Measurements from ENCODE around the gene GALNTL6.
"Not testable (repeated sequence)": the region's sequence is repeated elsewhere in the genome, so short reads cannot be mapped to it uniquely, and the experiment has no call there.

The GALNTL6 gene

DNA sequence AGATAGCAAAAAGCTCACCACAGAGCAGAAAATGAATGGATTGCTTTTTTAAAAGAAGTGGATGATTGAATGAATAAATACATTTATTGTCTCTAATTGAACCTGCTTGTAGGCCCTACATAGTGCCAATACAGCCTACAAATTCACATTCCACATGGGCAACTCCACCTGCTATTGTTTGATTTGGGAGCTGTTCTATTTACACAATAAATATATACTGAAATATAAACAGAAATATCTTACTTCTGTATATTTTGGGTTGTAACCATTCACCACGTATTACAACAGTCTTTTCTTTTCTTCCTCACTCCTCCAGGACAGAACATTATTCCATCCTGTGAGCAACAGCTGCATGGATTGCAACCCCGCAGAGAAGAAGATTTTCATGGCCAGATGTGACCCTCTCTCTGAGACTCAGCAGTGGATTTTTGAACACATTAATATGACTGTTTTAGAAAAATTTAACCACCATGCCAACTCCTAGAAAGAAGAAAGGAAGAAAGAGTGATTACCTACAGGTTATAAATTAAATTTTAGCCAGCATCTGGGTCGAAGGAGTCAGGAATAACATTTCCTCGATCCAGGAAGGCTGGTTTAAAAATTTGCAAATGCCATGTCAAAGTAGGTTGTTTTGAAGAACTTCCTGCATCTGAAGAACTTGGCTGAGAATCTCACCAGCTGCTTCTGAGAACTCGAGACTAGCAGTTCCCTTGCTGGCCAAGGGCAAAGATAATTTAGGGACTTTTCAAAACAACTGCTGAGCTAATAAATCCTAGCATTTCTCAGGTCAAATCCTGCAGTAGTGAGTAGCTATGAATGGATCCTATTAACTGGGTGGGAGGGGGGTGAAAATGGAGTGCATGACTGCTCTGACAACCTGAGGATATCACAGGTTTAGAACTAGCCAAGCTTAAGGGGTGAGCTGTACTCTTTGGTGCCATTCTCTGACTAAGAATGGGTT, 1226.7 kb downstream of the GALNTL6 start:
- Mint-ChIP-seq H3K36me3 (ENCODE audit: low read depth) (no peaks in the 10 kb centered on the region), H3K4me3 (no peak overlapping the region), H3K9me3 (no peaks in the 10 kb centered on the region), H3K27ac (no peak overlapping the region), H3K27me3 (no peaks in the 10 kb centered on the region), H3K4me1 (ENCODE audit: low read depth) (peaks cover 5% of the 10 kb centered on the region)
- intact Hi-C loops (cut with micrococcal nuclease): no loop called here

- peaks cover 5% of the 10 kb centered on the region for H3K4me1 Mint-ChIP-seq (ENCODE audit: low read depth)
- intact Hi-C loops (cut with micrococcal nuclease): no loop called here
- H3K9me3 Mint-ChIP-seq: no peaks in the 10 kb centered on the region
- H3K36me3 Mint-ChIP-seq (ENCODE audit: low read depth): no peaks in the 10 kb centered on the region
- H3K27ac Mint-ChIP-seq: no peak overlapping the region
- no peak overlapping the region for H3K4me3 Mint-ChIP-seq
- H3K27me3 Mint-ChIP-seq: no peaks in the 10 kb centered on the region
These were observed 1228.3 kb downstream of the GALNTL6 start for GRCh38 chr4:173041482-173041881.

GRCh38 chr4:173042139-173042538, 1228.9 kb downstream of the GALNTL6 start:
- H3K4me3 Mint-ChIP-seq; H3K36me3 Mint-ChIP-seq (ENCODE audit: low read depth); H3K27me3 Mint-ChIP-seq; H3K27ac Mint-ChIP-seq; H3K9me3 Mint-ChIP-seq; intact Hi-C loops (cut with micrococcal nuclease); H3K4me1 Mint-ChIP-seq (ENCODE audit: low read depth): not testable (repeated sequence)

DNA sequence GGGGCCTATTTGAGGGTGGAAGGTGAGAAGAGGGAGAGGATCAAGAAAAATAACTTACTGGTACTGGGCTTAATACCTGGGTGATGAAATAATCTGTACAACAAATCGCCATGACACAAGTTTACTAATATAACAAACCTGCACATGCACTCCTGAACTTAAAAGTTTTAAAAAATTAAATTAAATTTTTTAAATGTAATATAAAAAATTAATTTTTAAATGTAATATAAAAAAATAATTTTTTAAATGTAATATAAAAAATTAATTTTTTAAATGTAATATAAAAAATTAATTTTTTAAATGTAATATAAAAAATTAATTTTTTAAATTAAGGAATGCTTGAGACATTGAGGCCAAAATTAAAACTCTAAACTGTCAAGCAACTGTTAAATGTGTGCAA, 1231.1 kb downstream of the GALNTL6 start:
- H3K36me3 Mint-ChIP-seq (ENCODE audit: low read depth): no peaks in the 10 kb centered on the region
- no peaks in the 10 kb centered on the region for H3K27me3 Mint-ChIP-seq
- intact Hi-C loops (cut with micrococcal nuclease): no loop called here
- H3K27ac Mint-ChIP-seq: no peak overlapping the region
- H3K4me1 Mint-ChIP-seq (ENCODE audit: low read depth): peaks cover 5% of the 10 kb centered on the region
- no peak overlapping the region for H3K4me3 Mint-ChIP-seq
- H3K9me3 Mint-ChIP-seq: no peaks in the 10 kb centered on the region

DNA sequence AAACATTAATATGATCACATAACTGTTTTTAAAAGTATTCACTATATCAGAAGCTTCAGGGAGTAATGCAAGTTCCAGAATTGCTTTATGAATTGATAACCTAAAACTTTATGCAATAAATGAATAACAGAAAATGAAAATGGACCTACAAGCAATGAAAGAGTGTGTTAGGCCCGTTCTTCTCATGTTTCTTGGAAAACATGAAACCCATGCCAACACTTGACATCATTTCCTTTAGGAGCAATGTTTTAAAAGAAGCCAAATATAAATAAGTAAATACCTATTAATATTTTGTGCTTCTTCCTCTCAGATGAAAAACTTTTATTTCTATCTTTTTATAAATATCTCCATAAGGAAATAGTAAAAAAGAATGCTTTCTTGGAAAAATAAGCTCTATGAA, 1232.4 kb downstream of the GALNTL6 start:
- no peaks in the 10 kb centered on the region for H3K27me3 Mint-ChIP-seq
- no peak overlapping the region for H3K4me3 Mint-ChIP-seq
- intact Hi-C loops (cut with micrococcal nuclease): no loop called here
- H3K9me3 Mint-ChIP-seq: no peaks in the 10 kb centered on the region
- no peak overlapping the region for H3K27ac Mint-ChIP-seq
- H3K4me1 Mint-ChIP-seq (ENCODE audit: low read depth): no peaks in the 10 kb centered on the region
- no peaks in the 10 kb centered on the region for H3K36me3 Mint-ChIP-seq (ENCODE audit: low read depth)

GRCh38 chr4:173046144-173046543, 1232.9 kb downstream of the GALNTL6 start:
- H3K27ac Mint-ChIP-seq: no peak overlapping the region
- intact Hi-C loops (cut with micrococcal nuclease): no loop called here
- no peaks in the 10 kb centered on the region for H3K4me1 Mint-ChIP-seq (ENCODE audit: low read depth)
- no peaks in the 10 kb centered on the region for H3K36me3 Mint-ChIP-seq (ENCODE audit: low read depth)
- no peak overlapping the region for H3K4me3 Mint-ChIP-seq
- no peaks in the 10 kb centered on the region for H3K27me3 Mint-ChIP-seq
- no peaks in the 10 kb centered on the region for H3K9me3 Mint-ChIP-seq

- Mint-ChIP-seq H3K27ac (no peak overlapping the region), H3K36me3 (ENCODE audit: low read depth) (no peaks in the 10 kb centered on the region), H3K4me1 (ENCODE audit: low read depth) (no peaks in the 10 kb centered on the region), H3K4me3 (no peak overlapping the region), H3K27me3 (no peaks in the 10 kb centered on the region), H3K9me3 (no peaks in the 10 kb centered on the region)
- intact Hi-C loops (cut with micrococcal nuclease): no loop called here
These were observed 1233.6 kb downstream of the GALNTL6 start for GRCh38 chr4:173046818-173047217.

DNA sequence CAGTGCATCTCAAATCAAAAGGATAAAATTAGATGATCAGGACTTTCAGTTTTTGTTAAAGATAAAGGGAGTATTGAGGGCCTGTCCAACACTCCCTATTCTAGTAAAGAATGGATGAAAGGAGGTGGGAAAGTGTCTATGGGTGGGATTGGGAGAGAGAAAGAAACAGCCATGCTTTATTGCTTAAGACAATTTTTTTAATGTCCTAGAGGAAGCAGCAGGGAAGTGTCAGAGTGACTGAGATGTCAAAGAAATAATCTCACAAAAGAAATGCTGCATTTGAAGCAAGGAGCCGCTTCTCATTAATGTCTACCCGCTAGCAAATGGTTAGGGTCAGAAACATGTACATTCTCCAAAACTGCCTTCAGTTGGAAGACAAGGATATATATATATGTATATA, 1238.0 kb downstream of the GALNTL6 start:
- Mint-ChIP-seq H3K9me3 (no peaks in the 10 kb centered on the region), H3K27me3 (no peaks in the 10 kb centered on the region), H3K4me1 (ENCODE audit: low read depth) (no peaks in the 10 kb centered on the region), H3K36me3 (ENCODE audit: low read depth) (no peaks in the 10 kb centered on the region), H3K4me3 (no peak overlapping the region), H3K27ac (no peak overlapping the region)
- intact Hi-C loops (cut with micrococcal nuclease): no loop called here

GRCh38 chr4:173051716-173052115, 1238.5 kb downstream of the GALNTL6 start:
- no peak overlapping the region for H3K27ac Mint-ChIP-seq
- no peaks in the 10 kb centered on the region for H3K9me3 Mint-ChIP-seq
- H3K4me1 Mint-ChIP-seq (ENCODE audit: low read depth): no peaks in the 10 kb centered on the region
- H3K27me3 Mint-ChIP-seq: no peaks in the 10 kb centered on the region
- H3K4me3 Mint-ChIP-seq: no peak overlapping the region
- intact Hi-C loops (cut with micrococcal nuclease): no loop called here
- no peaks in the 10 kb centered on the region for H3K36me3 Mint-ChIP-seq (ENCODE audit: low read depth)

GRCh38 chr4:173052439-173052838, 1239.2 kb downstream of the GALNTL6 start:
- Mint-ChIP-seq H3K27ac (no peak overlapping the region), H3K4me3 (no peak overlapping the region), H3K9me3 (no peaks in the 10 kb centered on the region), H3K4me1 (ENCODE audit: low read depth) (no peaks in the 10 kb centered on the region), H3K36me3 (ENCODE audit: low read depth) (no peaks in the 10 kb centered on the region), H3K27me3 (no peaks in the 10 kb centered on the region)
- intact Hi-C loops (cut with micrococcal nuclease): no loop called here

- intact Hi-C loops (cut with micrococcal nuclease): no loop called here
- no peaks in the 10 kb centered on the region for H3K4me1 Mint-ChIP-seq (ENCODE audit: low read depth)
- no peaks in the 10 kb centered on the region for H3K36me3 Mint-ChIP-seq (ENCODE audit: low read depth)
- no peaks in the 10 kb centered on the region for H3K27me3 Mint-ChIP-seq
- no peak overlapping the region for H3K27ac Mint-ChIP-seq
- H3K9me3 Mint-ChIP-seq: no peaks in the 10 kb centered on the region
- no peak overlapping the region for H3K4me3 Mint-ChIP-seq
These were observed 1243.1 kb downstream of the GALNTL6 start for GRCh38 chr4:173056271-173056670.

DNA sequence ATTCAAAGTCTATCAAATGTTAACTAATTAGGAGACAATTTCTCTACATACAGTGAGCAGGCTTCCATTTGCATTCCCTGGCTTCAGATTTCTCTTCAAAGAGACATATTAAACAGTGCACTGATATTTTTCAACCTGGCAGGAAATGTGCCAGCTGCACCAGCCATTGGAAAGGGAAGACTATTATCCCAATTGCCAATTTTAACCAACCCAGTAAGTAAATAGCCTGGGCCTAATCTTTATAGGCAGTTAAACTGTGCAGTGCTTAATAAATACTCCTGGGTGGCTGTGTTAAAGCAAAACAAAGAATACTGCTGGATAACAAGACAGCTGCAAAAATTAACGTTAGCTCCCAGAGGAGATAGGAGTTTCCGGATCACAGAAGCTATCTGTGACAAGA, 1243.5 kb downstream of the GALNTL6 start:
- no peak overlapping the region for H3K4me3 Mint-ChIP-seq
- no peaks in the 10 kb centered on the region for H3K4me1 Mint-ChIP-seq (ENCODE audit: low read depth)
- intact Hi-C loops (cut with micrococcal nuclease): no loop called here

GRCh38 chr4:173057442-173057841, 1244.2 kb downstream of the GALNTL6 start:
- no peaks in the 10 kb centered on the region for H3K27me3 Mint-ChIP-seq
- H3K9me3 Mint-ChIP-seq: no peaks in the 10 kb centered on the region
- no peak overlapping the region for H3K4me3 Mint-ChIP-seq
- H3K36me3 Mint-ChIP-seq (ENCODE audit: low read depth): no peaks in the 10 kb centered on the region
- H3K4me1 Mint-ChIP-seq (ENCODE audit: low read depth): no peaks in the 10 kb centered on the region
- H3K27ac Mint-ChIP-seq: no peak overlapping the region
- intact Hi-C loops (cut with micrococcal nuclease): no loop called here

More for the DNA sequence above, 1243.5 kb downstream of the GALNTL6 start:
- Mint-ChIP-seq H3K27ac (no peak overlapping the region), H3K36me3 (ENCODE audit: low read depth) (no peaks in the 10 kb centered on the region), H3K27me3 (no peaks in the 10 kb centered on the region), H3K9me3 (no peaks in the 10 kb centered on the region)

DNA sequence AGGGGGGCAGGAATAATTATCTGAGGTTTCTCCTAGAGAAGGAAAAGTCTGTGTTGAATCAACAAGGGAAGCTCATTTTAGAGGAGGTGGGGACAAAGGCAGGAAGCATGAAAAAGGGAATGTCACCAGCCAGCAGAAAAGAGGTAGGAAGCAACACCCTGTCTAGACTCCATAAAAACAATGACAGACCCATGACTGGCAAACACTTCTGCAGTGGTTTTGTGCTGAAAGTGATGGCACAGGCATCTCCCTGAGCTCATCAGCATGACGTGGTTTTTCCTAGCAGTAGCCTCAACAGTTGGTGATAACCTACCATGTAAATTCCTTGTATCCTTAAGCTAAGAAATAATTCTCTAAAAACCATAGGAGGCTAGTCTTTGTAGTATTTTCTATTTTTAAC, 1244.7 kb downstream of the GALNTL6 start:
- no peaks in the 10 kb centered on the region for H3K27me3 Mint-ChIP-seq
- intact Hi-C loops (cut with micrococcal nuclease): no loop called here
- H3K9me3 Mint-ChIP-seq: no peaks in the 10 kb centered on the region
- no peaks in the 10 kb centered on the region for H3K36me3 Mint-ChIP-seq (ENCODE audit: low read depth)
- no peaks in the 10 kb centered on the region for H3K4me1 Mint-ChIP-seq (ENCODE audit: low read depth)
- no peak overlapping the region for H3K4me3 Mint-ChIP-seq
- no peak overlapping the region for H3K27ac Mint-ChIP-seq

DNA sequence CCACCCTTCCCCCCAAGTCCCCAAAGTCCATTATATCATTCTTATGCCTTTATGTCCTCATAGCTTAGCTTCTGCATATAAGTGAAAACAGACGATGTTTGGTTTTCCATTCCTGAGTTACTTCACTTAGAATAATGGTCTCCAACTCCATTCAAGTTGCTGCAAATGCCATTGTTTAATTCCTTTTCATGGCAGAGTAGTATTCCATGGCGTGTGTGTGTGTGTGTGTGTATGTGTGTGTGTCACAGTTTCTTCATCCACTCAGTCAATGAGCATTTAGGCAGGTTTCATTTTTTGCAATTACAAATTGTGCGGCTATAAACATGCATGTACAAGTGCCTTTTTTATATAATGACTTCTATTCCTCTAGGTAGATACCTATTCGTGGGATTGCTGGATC, 1248.0 kb downstream of the GALNTL6 start:
- Mint-ChIP-seq H3K4me3 (no peak overlapping the region), H3K27me3 (no peaks in the 10 kb centered on the region), H3K4me1 (ENCODE audit: low read depth) (no peaks in the 10 kb centered on the region), H3K36me3 (ENCODE audit: low read depth) (no peaks in the 10 kb centered on the region), H3K27ac (no peak overlapping the region), H3K9me3 (peaks cover 25% of the 10 kb centered on the region)
- intact Hi-C loops (cut with micrococcal nuclease): no loop called here
